ENCODE results near the gene KLK5.

DNA sequence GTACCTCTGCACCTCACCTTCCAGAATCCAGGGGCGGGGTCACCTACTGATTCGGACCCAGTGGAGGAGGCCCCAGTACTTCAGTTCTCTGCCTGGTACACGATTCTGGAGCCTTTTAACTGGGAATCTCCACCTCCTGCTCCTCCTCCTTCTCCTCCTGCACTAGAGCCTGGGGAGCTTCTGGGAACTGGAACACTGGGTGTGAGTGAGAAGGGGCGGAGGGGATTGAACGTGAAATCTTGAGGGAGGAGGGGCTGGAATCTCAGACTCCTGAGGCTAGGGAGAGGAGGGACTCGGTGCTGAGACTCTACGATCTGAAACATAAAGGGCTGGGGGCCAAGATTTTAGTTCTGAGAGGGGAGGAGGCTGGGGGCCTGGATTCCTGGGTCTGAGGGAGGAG, 48.7 kb upstream of the KLK5 start, which contains the start of gene KLK8:
- TF ChIP-seq, protein P1, sequence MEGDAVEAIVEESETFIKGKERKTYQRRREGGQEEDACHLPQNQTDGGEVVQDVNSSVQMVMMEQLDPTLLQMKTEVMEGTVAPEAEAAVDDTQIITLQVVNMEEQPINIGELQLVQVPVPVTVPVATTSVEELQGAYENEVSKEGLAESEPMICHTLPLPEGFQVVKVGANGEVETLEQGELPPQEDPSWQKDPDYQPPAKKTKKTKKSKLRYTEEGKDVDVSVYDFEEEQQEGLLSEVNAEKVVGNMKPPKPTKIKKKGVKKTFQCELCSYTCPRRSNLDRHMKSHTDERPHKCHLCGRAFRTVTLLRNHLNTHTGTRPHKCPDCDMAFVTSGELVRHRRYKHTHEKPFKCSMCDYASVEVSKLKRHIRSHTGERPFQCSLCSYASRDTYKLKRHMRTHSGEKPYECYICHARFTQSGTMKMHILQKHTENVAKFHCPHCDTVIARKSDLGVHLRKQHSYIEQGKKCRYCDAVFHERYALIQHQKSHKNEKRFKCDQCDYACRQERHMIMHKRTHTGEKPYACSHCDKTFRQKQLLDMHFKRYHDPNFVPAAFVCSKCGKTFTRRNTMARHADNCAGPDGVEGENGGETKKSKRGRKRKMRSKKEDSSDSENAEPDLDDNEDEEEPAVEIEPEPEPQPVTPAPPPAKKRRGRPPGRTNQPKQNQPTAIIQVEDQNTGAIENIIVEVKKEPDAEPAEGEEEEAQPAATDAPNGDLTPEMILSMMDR (IDR thresholded peaks at IDR 0.05), result no peak
- no peak for TF ChIP-seq POLR2A (IDR thresholded peaks at IDR 0.05)

Data from gastroesophageal sphincter (tissue), 3 donors.